NCI-H1105 (cell line): ENCODE results near the gene HOXA4.

Experiments
- DNase-seq: peaks from one replicate; lab custom pipeline; 2025; lab: John Stamatoyannopoulos, UW

Gene HOXA4

DNA sequence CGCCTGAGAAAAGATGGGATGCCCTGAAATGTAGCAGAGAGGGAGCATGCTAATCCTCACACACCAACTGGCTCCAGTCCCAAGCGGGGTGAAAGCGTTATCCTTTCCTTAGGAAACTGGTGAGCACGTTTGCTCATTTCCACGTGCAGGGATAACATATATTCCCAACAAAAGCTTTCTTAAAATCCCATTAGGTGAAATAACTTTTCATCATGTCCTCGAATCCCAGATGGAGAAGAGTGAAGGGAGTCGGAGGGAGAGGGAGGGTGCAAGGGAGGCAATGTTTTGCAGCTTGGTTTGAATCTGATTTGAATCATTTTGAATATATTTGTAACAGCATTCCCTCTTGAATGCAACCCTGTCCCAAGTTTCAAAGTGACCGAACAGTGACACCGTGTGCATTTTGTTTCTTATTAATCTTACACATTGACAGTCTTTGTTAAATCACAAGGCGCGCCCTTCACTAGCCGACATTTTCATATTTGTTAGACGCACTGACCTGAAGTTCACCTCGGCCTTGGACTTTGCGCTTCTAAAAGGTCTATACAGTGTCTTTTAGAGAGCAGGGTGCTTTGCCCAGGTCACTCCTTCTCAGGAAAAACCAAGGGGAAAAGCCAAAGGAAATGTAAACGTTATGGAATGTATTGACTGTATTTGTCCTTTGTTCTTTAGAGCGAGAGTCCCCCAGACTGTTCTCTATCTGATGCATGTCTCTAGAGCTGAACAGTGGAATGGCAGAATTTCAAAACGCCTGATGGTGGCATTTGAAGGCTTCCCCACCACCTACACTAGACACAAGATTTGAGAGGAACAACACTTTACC is 3.1 kb upstream of the HOXA4 start:
- no peak for DNase-seq

DNA sequence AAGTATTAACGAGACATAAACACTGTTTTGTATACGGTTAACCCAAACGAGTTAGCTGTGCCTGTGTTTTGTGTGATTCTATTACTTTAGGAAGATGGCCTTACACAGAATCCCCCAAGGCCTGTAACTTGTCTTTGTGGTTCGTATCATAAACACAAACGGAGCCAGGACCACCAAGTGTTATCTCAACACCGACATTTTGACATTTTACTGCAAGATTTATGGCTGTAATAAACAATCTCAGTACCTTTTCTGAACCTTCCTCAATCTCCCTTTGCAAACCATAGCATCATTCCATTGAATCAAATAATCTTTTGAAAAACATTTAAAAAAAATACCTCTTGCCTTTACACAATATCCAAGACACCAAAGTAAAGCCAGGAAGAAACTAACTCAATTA is 2.4 kb upstream of the HOXA4 start:
- DNase-seq, result no peak

DNA sequence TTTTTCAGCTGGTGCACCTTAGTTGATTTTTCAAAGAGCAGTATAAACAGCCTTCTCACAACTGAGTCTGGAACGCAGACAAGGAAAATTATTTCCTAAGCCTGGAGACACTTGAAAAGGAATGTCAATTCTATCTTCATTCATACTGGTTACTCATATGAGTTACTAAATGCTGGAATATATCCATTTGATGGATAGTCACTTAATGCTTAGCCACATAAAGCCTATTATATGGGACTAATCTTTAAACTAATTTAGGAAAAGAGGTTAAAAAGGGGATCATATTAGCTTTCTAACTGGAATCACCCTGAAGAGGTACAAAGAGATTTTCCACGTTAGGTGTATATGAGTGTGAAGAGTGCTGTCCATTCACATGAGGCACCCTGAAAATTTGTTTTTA is 1.7 kb upstream of the HOXA4 start:
- no peak for DNase-seq

DNA sequence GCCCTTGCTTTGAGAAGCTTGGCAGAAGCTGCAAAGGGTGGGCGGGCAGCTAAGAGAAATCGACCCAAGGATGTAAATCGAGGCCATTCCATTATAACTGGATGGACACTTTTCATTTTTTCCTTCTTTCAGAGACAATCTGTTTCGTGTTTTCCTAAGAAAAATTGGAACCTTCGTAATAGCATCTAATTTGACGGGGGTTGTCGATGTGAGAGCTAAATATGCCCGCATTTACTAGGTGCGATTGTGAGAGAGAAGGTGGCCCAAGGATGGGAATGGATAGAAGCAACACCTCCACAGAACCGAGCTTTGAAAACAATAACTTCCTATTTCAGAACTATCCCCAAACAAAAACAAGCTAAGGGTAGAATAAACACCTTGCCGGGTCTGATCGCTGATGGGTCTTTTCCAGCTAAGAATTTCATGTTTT is 848 bp upstream of the HOXA4 start:
- DNase-seq, result no peak

DNA sequence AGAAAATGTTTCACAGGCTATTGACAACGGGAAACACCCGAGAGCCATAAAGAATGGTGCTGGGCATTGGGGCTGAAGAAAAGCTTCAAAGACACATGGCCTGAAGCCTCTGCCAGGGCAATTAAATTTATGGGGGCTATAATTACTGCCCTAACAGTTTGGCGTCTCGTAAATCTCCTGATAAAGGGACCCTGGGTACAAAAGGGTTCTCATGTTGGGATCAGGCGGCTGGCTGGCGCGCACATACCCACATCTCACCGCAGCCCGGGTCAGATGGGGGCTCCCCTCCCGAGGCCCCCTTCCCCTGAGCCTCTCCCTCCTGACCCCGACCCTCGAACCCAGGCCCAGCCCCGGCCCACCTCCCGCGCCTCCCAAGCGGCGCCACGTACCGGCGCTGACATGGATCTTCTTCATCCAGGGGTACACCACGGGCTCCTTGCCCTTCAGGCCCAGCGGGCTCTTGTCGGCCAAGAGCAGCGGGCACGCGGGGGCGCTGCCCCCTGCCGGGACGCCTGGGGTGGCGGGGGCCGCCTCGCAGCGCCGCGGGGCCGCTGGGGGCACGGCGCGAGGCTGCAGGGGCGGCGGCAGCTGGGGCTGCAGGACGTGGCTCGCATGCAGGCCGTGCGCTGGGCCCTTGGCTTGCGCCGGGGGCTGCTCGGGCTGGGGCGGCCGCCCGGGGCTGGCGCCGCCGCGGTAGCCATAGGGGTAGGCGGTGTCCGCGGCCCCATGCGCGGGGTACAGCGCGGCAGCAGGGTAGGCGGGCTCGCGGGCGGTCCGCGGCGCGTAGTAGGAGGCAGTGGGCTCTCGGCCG is 623 bp downstream of the HOXA4 start:
- no peak for DNase-seq

DNA sequence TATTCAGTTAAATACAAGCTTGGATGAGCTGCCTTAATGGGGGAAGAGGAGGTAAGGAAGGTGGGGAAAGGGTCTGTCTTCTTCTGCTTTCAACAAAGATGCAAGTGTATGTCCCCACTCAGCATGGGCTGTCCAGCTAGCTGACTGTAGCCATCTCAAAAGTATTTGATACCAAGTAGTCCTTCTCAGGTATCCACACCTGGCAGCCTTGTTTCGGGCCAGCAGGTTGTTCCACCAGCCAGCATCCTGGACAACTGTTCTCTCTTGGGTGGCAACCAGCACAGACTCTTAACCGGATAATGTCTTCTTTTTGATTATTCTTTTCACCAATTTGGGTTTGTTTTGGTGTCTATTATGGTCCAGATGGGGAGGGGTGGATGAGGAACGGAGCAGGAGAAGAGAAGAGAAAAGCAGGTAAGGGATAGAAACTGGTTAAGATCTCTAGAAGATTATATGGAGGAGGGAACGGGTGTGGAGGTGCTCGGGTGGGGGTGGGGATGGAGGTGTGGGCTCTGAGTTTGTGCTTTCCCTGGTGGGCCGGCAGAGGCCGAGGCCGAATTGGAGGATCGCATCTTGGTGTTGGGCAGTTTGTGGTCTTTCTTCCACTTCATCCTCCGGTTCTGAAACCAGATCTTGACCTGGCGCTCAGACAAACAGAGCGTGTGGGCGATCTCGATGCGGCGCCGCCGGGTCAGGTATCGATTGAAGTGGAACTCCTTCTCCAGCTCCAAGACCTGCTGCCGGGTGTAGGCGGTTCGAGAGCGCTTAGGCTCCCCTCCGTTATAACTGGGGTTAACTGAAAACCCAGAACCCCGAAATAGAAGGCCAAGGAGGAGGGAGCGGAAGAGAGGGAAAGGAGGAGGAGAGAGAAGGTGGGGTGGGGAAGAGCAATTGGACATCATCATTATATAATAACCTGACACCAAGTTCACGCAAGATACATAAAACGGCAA is 1.5 kb downstream of the HOXA4 start:
- DNase-seq, result no peak

DNA sequence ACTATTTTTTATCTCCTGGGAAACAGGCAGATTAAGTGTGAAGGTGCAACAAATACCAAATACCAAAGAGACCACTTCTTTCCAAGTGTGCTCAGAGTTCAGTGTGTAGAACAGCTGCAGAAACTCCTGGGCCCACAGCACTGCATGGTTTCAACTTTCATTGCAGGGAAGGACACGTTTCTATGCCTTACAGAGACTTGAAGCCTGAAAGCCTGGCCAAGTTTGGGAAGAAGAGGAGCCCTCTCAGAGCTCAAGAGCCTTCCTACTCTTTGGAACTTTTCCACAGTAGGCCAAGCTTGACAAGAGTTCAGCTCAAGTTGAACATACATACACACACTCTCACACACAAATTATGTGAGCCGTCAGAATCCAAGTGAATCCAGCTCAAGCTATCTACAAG is 2.5 kb downstream of the HOXA4 start:
- no peak for DNase-seq

DNA sequence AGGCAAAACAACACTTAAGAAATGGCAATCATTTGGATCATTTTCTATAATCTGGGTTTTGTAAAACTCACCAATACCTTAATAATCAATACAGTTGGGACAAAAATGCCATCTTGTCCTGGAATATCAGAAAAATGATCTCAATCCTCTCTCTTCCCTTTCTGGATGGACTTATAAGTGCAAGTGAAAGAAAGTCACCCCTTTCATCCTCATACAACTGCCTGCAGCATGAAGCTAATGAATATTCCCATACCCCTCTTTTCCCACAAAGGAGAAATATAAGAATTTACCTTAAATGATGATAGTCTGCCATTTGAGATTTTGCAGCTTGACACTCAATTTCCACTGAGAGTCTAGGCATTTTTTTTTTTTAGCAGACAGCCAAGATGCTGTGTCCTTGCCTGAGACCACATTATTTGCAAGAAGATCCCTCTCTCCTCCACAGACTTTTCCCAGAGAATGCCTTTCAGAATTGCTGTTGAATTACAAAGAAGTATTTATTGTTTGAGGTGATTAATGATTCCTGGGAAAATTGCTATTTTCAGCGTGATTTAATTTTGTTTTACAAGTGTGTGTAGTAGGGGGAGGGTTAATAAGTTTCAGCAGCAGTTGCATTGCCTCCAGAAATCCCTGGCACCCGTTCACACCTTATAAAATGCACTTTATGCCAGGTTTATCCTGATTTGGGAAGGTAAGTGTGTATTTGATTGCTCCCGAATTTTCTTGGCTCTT is 3.8 kb downstream of the HOXA4 start:
- no peak for DNase-seq

DNA sequence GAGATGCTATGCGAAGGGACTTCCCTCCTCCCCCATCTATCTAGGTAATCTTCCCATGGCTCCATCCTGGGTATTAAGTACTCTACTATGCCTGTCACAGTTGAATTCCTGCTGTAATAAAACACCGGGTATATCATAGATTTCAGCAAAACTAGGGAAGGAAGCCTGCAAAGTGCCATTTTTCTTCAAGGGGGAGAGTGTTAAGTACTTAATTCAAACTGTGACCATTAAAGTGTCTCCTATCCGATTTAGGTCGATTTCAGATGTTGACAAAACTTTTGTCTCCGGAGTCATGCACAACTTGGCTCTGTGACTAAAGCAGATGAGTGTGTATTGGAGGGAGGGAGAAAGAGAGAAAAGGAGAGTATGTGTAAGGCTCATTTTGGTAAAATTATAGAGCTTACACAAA is 4.6 kb downstream of the HOXA4 start:
- DNase-seq, result no peak

DNA sequence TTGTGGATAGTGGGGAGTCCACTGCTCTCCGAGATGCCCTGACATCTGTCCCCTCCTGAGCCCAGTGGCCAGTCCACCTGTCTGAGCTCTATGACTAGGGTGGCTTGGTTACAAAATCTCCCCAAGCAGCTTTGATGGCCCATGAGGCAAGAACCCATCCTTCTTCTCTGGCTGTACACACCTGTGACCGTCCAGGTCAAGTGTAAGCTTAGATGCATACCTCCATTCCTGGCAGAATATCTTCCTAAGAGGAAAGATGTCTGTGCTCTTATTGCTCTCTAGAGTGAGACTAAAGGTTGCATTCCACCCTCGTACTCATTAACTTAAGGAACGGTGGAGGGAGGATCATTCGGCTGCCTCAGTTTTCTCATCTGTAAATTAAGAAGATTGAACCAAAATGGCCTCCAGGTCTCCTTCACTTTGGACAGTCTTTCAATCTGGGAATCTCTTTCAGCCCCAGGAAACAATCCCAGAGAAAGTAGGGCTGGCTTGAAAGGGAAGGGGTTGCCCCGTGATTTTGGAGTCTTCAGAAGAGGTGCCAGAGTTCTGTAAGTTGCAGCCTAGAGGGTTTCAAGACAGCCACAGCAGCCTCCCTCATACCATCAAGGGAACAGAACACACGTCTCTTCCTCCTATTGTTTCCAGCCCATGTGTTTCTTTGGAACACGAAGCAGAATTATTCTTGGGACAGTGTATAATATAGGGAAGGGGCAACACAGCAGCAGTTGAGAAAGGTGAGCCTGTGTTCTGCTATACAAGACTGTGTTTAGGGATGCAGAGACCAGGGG is 5.5 kb downstream of the HOXA4 start:
- DNase-seq, result no peak

DNA sequence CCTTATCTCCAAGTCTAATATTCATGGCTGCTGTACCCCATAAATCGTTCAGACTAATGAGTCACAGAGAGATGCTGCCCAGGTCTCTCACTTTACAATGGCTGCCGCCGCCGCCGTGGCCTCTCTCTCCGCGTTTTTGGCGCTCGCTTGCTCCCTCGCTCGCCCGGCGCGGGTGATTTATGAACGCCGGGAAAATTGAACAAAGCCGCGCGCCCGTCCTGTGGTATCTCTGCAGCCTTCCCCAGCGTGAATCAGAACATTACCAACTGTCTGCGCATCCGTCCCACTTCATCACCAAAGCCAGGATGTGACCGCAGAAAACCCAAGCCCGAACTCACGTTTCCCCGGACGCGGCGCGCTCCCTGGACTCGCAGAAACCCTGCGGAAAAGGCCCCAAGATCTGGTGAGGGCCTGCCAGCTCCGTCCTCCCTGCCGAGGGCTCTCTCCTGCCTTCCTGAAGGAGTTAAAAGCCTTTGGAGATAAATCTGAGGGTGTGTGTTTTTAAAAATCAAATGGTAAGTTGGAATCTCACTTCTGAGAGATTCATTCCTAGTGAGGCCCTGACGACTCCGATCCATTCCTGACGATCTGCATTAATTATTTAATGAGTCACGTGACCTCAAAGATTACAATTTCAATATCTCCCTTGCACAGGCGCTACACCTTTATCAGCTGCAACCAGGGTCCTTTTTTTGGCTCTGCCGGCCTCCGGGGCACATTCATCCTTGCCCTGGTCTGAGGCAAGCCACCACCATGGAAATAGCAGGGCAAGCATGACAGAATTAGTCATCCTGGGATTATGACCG is 6.3 kb downstream of the HOXA4 start:
- DNase-seq, result no peak

DNA sequence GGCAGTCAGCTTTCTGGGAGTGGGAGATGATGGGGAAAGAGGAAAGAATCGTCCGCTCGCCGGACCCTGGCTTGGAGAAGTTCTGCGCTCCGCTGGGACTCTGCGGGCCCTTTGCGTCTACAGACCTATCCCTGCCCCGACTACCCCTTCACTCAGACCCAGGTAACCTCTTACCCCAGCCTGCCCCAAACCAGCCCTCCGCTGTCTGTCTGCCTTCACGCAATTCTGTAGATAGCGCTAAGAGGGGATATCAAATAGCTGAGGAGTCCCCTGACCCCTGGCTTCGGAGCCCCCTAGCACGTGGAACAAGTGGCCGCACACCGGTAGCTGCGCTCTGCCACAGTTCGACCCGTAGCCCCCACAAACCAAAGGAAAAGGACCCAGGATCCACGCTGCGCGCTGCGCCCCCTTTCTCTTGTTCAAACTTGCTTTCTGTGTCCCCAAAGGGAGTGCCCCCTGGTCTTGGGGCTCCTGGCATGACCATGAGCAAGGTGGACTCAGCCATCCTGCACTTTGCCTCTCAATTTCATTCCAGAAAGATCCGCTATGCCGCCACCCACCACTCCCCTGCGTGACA is 7.0 kb downstream of the HOXA4 start:
- DNase-seq, result no peak

DNA sequence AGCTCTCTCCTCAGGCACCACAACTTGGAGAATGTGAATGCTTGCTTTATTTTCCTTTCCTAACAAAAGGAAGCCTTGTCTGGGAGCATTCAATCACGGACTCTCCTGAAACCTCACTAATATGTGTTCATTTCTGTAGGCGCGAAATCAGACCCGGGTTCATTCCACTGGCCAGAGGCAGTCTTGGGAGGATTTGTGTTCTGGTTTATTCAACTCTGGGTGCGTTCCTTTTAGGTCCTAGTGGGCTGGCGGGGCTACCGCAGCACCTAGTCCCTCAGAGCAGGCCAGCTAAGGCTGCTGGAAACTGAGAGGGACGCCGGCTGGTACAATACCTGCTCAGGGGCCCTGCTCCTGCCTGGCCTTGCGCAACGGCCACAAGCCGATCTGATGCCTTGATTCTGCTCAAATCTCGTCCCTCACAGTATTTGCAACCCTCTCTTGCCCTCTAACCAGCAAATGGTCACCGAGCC is 7.5 kb downstream of the HOXA4 start:
- DNase-seq, result no peak

DNA sequence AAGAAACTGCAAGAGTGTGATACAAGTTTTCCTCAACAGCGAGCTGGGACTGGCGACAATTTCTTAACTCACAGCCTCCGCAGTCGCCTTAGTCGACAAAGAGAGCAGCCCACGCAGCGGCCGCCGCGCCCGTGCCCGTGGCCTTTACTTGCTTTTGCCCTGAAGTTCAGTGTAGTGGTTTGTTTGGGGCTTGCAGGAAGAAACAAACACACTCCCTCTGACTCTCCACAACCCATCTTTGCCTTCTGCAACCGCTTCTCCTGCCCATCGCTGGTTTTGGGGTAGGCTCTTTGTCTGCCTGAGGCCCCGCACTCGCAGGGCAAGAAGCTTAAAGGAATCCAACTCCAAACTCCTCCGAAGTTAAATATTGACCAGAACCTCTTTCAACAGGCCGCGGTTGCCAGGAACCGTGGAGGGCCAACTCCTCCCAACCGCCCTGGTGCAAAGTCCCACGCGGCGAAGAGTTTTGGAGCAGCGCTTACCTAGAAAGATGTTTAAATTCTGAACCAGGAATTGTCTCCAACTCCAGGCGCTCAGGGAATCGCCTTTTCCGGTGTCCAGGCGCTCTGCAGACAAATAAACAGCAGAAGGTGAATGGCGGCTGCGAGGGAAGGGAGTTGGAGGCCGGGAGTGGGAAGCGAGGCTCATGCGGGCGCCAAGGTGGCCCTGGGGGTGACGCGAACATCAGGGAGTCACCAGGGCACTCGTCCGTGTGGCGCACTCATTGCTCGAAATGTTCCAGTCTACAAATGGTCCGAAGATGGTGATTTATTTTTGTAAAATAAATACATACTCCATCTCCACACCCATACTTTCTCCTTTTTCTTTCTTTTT is 8.3 kb downstream of the HOXA4 start:
- DNase-seq, result no peak

DNA sequence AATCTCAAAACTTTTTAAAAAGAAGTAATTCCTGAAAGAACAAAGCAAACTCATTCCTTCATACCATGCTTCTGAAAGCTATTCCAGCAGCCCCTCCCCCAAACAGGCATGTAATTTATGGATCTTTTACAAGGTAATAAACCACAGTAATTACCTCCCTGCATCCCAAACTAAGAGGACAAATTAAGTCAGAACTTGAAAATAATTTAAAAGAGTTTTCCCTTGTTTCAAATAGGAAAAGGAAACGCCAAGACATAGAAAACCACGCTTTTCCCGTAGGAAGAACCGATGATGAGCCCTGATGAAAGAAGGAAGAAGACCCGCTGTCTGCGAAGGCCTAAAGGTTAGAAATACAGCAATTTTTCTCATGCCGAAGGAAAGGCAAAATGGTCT is 8.9 kb downstream of the HOXA4 start:
- no peak for DNase-seq

DNA sequence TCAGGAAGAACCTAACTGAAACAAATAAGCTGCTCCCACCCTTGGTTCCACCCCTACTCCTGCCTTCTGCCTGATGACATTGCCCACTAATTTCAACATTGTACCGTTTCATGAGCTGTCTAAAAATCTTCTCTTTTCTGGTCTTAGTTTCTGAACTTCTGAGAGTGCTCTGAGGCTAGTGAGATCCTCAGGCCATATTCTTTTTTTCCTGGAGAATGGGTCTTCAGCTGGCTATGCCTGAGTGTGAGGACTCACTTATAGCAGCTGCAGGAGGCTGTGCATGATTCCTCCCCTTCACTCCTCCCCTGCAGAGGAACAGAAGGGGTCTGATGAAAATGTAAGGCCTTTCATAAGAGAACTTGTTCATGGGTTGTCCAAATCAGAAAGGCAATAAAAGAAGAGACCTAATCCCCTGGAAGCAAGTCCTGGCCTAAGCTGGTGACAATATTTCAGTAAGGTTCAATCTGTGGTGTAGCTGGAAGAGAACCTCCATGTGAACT is 11.1 kb downstream of the HOXA4 start:
- DNase-seq, result no peak

DNA sequence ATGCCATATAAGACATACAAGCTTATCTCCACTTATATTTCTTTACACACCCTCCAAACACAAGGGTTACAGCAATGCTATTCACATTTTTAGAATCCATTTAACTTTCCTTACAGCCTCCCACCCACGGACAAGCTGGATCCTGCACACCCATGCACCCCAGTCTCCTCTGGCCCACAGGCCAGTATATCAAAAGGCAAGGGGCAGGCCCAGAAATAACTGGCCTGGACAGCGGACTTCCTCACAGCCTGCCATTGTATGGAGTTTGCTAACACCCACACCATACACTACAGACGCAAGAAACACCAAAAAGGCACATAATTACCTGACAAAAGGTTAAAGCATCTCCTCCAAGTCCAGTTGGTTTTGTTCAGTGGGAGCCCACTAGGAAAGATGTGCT is 12.0 kb downstream of the HOXA4 start:
- no peak for DNase-seq

DNA sequence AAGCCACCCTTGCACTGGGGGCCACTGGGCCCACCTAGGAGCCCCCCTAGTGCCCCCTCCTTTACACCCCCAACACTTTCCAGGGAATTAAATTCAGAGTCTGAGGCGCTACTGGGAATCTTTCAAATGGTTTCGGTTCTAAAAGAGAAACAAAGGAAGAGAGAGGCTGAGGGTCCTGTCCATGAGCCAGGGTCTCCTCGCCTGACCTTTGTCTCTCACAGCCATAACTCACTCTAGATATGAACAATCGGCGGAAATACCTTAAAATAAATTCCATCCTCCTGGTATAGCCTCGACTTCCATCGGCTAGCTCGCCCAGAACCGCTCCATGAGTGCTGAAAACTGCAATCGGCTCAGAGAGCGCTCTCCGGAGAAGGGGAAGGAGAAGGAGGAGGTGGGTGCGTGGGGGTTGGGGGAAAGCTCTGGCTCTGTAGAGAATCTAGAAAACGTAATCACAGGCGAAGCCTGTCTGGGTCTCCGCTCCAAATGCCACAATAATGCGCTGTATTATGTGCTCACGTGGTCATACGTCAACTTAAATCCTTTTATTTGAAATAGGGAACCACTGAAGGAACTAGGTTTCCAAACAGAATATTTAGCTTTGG is 12.6 kb downstream of the HOXA4 start:
- DNase-seq, result no peak
